K562 (cell line): ENCODE results near the gene CZIB. TPM values are rescaled to one million over a fixed set of nuclear protein-coding genes. Genes with fewer than 3 reads are reported as not detected.

ENCODE experiments used
- ATAC-seq: fragments of 200-7000 bp; cut with Tn5 transposase; 3 replicates; pipeline ENCODE4 v1.9.1; 2020; ENCODE audit warnings: moderate library complexity
- Bru-seq: library from RNA; stranded (reverse); fragments of 400-500 nt; gene quantifications from one replicate; lab custom pipeline; 2021; lab: Mats Ljungman, UMichigan
- BruChase-seq, 2 experiments: library from RNA; stranded (reverse); fragments of 400-500 nt; gene quantifications; one replicate each; lab custom pipeline; 2021; lab: Mats Ljungman, UMichigan
- BruUV-seq: library from RNA; stranded (reverse); fragments of 400-500 nt; replicated peaks from 2 replicates; lab custom pipeline; 2021; lab: Mats Ljungman, UMichigan
- CTCF ChIA-PET: fragments of 300-600 bp; formaldehyde crosslinking; extraction: SDS; loops from one replicate; lab custom pipeline; 2021; ENCODE audit warnings: low intra/inter-chr PET ratio; lab: Yijun Ruan, JAX
- POLR2A ChIA-PET: fragments of 300-600, 350-650 bp; sonication (Branson Sonifier 250); formaldehyde crosslinking; extraction: SDS; loops from one replicate; lab custom pipeline; 2021; ENCODE audit warnings: antibody characterized with exemption, inconsistent platforms; lab: Yijun Ruan, JAX
- DNase-seq, 4 experiments: peaks; one replicate each; pipeline versions ENCODE4 v3.0.0 to v3.0.0-alpha.2; 2011 to 2018; ENCODE audit warnings: low spot score in 3 of 4, mixed read lengths in 3 of 4; ENCODE audit errors: extremely low read depth in 1 of 4
- FAIRE-seq: peaks from 2 replicates; lab custom pipeline; 2011; peaks lifted over from hg19 to GRCh38; lab: Jason Lieb, UNC
- H2AFZ ChIP-seq: 2 replicates; pipeline ENCODE4 v1.6.0; 2011; ENCODE audit warnings: low read depth, low read length, control low read depth, inconsistent platforms
- H3K27ac ChIP-seq: fragments of 200-600 bp; 3 replicates; pipeline ENCODE4 v1.8.0; 2011; ENCODE audit warnings: low read depth, mild to moderate bottlenecking, control low read depth, inconsistent platforms, low read length, moderate library complexity, mixed read lengths; ENCODE audit errors: extremely low read depth
- H3K27me3 ChIP-seq, 2 experiments: fragments of 300-600 bp in 1 of 2; 2 replicates in 1 of 2; 3 replicates in 1 of 2; pipeline versions ENCODE4 v1.6.0 to v1.8.0; 2011; ENCODE audit warnings: inconsistent platforms in 2 of 2, low read length in 2 of 2, mild to moderate bottlenecking in 1 of 2, mixed read lengths in 1 of 2, moderate library complexity in 1 of 2; ENCODE audit not compliant: control insufficient read depth in 2 of 2, insufficient read depth in 2 of 2
- H3K36me3 ChIP-seq: fragments of 300-600 bp; 3 replicates; pipeline ENCODE4 v1.8.0; 2011; ENCODE audit warnings: mild to moderate bottlenecking, low read length, inconsistent platforms; ENCODE audit not compliant: control insufficient read depth, insufficient read depth
- H3K4me1 ChIP-seq, 2 experiments: fragments of 200-600 bp in 1 of 2; replicated peaks in 1 of 2; 2 replicates in 1 of 2; 3 replicates in 1 of 2; pipeline versions ENCODE4 v1.5.1 to v1.8.0; 2011; ENCODE audit warnings: inconsistent platforms in 2 of 2, low read length in 2 of 2, mild to moderate bottlenecking in 1 of 2, mixed read lengths in 1 of 2, moderate library complexity in 1 of 2; ENCODE audit not compliant: control insufficient read depth in 2 of 2, insufficient read depth in 2 of 2
- H3K4me2 ChIP-seq: 2 replicates; pipeline ENCODE4 v1.6.1; 2011; ENCODE audit warnings: low read length, control low read depth, inconsistent platforms, mixed read lengths; ENCODE audit not compliant: insufficient read depth
- H3K4me3 ChIP-seq: fragments of 200-600 bp; sonication (generic), shearing (Covaris generic); 2 replicates; pipeline ENCODE4 v1.5.1; 2016; ENCODE audit warnings: control low read depth, inconsistent platforms
- H3K79me2 ChIP-seq: fragments of 200-600 bp; 3 replicates; pipeline ENCODE4 v1.8.0; 2011; ENCODE audit warnings: low read length, inconsistent platforms; ENCODE audit not compliant: control insufficient read depth, insufficient read depth
- H3K9ac ChIP-seq, 2 experiments: 2 replicates each; pipeline versions ENCODE4 v1.6.0 to v1.6.1; 2011; ENCODE audit warnings: low read depth in 2 of 2, low read length in 2 of 2, control low read depth in 1 of 2, inconsistent platforms in 1 of 2, mild to moderate bottlenecking in 1 of 2, mixed read lengths in 1 of 2; ENCODE audit not compliant: insufficient read depth in 1 of 2
- H3K9me1 ChIP-seq: one replicate; pipeline ENCODE4 v1.6.0; 2011; ENCODE audit warnings: inconsistent platforms, mild to moderate bottlenecking, low read length, moderate library complexity; ENCODE audit not compliant: control insufficient read depth, insufficient read depth
- H3K9me3 ChIP-seq: replicated peaks from 2 replicates; pipeline ENCODE4 v1.5.1; 2011; ENCODE audit warnings: low read depth, low read length, inconsistent platforms; ENCODE audit not compliant: control insufficient read depth, insufficient read depth
- H4K20me1 ChIP-seq: replicated peaks from 2 replicates; pipeline ENCODE4 v1.6.1; 2011; ENCODE audit warnings: low read length, inconsistent platforms, mixed read lengths; ENCODE audit not compliant: control insufficient read depth, insufficient read depth
- ADNP ChIP-seq: fragments of 200-800 bp; sonication (Bioruptor generic); IDR thresholded peaks from 2 replicates; pipeline ENCODE4 v1.6.1; 2016; ENCODE audit warnings: missing genetic modification characterization, missing compliant biosample characterization
- AFF4 ChIP-seq: sonication (generic); formaldehyde crosslinking; IDR thresholded peaks from 2 replicates; pipeline ENCODE4 v1.8.0; 2023; ENCODE audit warnings: mild to moderate bottlenecking, missing genetic modification reagents
- FUS ChIP-seq: fragments of 200-400 bp; formaldehyde crosslinking; optimal IDR thresholded peaks from 2 replicates; pipeline ENCODE3; 2017; ENCODE audit warnings: low read depth, low read length
- POLR3A ChIP-seq: IDR thresholded peaks from 2 replicates; pipeline ENCODE4 v1.6.1; 2011; ENCODE audit warnings: borderline replicate concordance, mild to moderate bottlenecking, moderate library complexity; ENCODE audit not compliant: insufficient read length, insufficient read depth; ENCODE audit errors: extremely low read depth
- SETDB1 ChIP-seq: IDR thresholded peaks from one replicate; pipeline ENCODE4 v1.6.1; 2012; ENCODE audit warnings: low read length, control low read depth, inconsistent platforms
- SMARCA4 ChIP-seq: fragments of 450-650 bp; IDR thresholded peaks from 2 replicates; pipeline ENCODE4 v1.6.1; 2016
- TCF7 ChIP-seq: sonication (generic); IDR thresholded peaks from 2 replicates; pipeline ENCODE4 v1.6.1; 2016; ENCODE audit warnings: antibody characterized with exemption, borderline replicate concordance
- U2AF1 ChIP-seq: fragments of 200-400 bp; formaldehyde crosslinking; optimal IDR thresholded peaks from 2 replicates; pipeline ENCODE3; 2017; ENCODE audit warnings: mild to moderate bottlenecking, low read depth, low read length, moderate library complexity
- ZNF740 ChIP-seq, 3 experiments: fragments of 200-800 bp in 1 of 3; sonication (Bioruptor generic) in 1 of 3; sonication (generic) in 1 of 3; formaldehyde crosslinking in 1 of 3; IDR thresholded peaks; 2 replicates each; pipeline versions ENCODE4 v1.6.1 to v1.8.0; 2016 to 2022; ENCODE audit warnings: mild to moderate bottlenecking in 2 of 3, missing compliant biosample characterization in 2 of 3, missing genetic modification characterization in 2 of 3, missing genetic modification reagents in 1 of 3
- WGBS: fragments of 100-300 bp; shearing (Covaris generic); methylation state at CpG from one replicate; pipeline ENCODE4 v1.1.6; 2016; ENCODE audit warnings: low coverage, mixed read lengths; ENCODE audit not compliant: insufficient coverage; ENCODE audit errors: missing lambda C conversion rate; 5-methylcytosine and 5-hydroxymethylcytosine counted together
- in situ Hi-C: fragments of 300-500 bp; cut with MboI; formaldehyde crosslinking; loops from 4 replicates; pipeline ENCODE4 v1.15.0; 2018; ENCODE audit warnings: inconsistent platforms, mixed read lengths
- intact Hi-C: fragments of 100-400 bp; cut with micrococcal nuclease; formaldehyde crosslinking; loops from 2 replicates; pipeline ENCODE4 v1.14.2; 2022
- long read RNA-seq, 3 experiments: library from polyadenylated mRNA in 2 of 3; library from RNA in 1 of 3; unstranded in 2 of 3; stranded (forward) in 1 of 3; transcript quantifications; one replicate each; pipeline ENCODE4 v2.0.0, GENCODE V29; 2019 to 2022
- polyA minus RNA-seq, 3 experiments: library from RNA; depleted of rRNA, polyadenylated mRNA; stranded (reverse); fragments of >200 nt; gene quantifications; 2 replicates each; pipeline ENCODE4 v1.2.3, GENCODE V29; 2011
- polyA plus RNA-seq, 8 experiments: library from polyadenylated mRNA; depleted of rRNA in 4 of 8; stranded (reverse) in 5 of 8; unstranded in 3 of 8; fragments of >200 nt; fragmentation: Nextera tagmentation in 2 of 8; fragmentation: Illumina TruSeq in 1 of 8; extraction: Ambion mirVana in 2 of 8; extraction: Trizol in 1 of 8; gene quantifications; 2 replicates each; pipeline versions ENCODE4 v1.2.1 to v1.2.3, GENCODE V29; 2011 to 2014; ENCODE audit warnings: inconsistent platforms in 1 of 8, missing spikeins in 1 of 8
- total RNA-seq, 7 experiments: library from RNA; depleted of rRNA in 6 of 7; stranded (reverse); fragments of >200 nt in 6 of 7; fragmentation: Illumina TruSeq in 2 of 7; extraction: Trizol in 2 of 7; gene quantifications; 2 replicates each; pipeline versions ENCODE4 v1.2.1 to v1.2.3, GENCODE V29; 2011 to 2021; ENCODE audit warnings: low replicate concordance in 1 of 7

CZIB gene
- 115 and 117 TPM in 2 replicates for total RNA-seq (2011; cell fraction: chromatin; rRNA removed; ENCODE audit: low replicate concordance)
- total RNA-seq (2011; cell fraction: nucleolus; rRNA removed) = 97.5 and 125 TPM in 2 replicates
- total RNA-seq (2011; cell fraction: nucleoplasm; rRNA removed) = 131 and 159 TPM in 2 replicates
- total RNA-seq (2014; rRNA removed) = 55.4 and 65.5 TPM in 2 replicates
- total RNA-seq (2014; rRNA removed; fragmentation: Illumina TruSeq; extraction: Trizol) = 58.2 and 65.8 TPM in 2 replicates
- total RNA-seq (2015; rRNA removed; fragmentation: Illumina TruSeq; extraction: Trizol) = 61.8 and 66.8 TPM in 2 replicates
- total RNA-seq (2021) = 52.6 and 55.7 TPM in 2 replicates
- 105 and 109 TPM in 2 replicates for polyA plus RNA-seq (2011; rRNA removed)
- polyA plus RNA-seq (2011; cell fraction: cytosol; rRNA removed) = 54.1 and 73.4 TPM in 2 replicates
- 152 and 181 TPM in 2 replicates for polyA plus RNA-seq (2011; cell fraction: nucleus; rRNA removed)
- polyA plus RNA-seq (2012) = 68.4 and 82.2 TPM in 2 replicates
- 65.5 and 80.0 TPM in 2 replicates for polyA plus RNA-seq (2014; fragmentation: Illumina TruSeq; extraction: Trizol)
- polyA plus RNA-seq (2014; fragmentation: Nextera tagmentation; extraction: Ambion mirVana) = 100 to 1,000 TPM in 1 of 2 experiments, 10 to 100 TPM in 1; 97.4 to 111 TPM
- 85.3 and 86.9 TPM in 2 replicates for polyA plus RNA-seq (2014; rRNA removed)
- 41.9 and 56.1 TPM in 2 replicates for polyA minus RNA-seq (2011; rRNA and poly(A)+ RNA removed)
- polyA minus RNA-seq (2011; cell fraction: cytosol; rRNA and poly(A)+ RNA removed) = 14.5 and 18.0 TPM in 2 replicates
- 71.4 and 143 TPM in 2 replicates for polyA minus RNA-seq (2011; cell fraction: nucleus; rRNA and poly(A)+ RNA removed)
- Bru-seq, nascent RNA = percentile 87 among the genes with signal in this experiment
- percentile 79 among the genes with signal in this experiment for BruChase-seq, experiment 1, labeled RNA remaining after a 2-hour chase
- BruChase-seq, experiment 2, labeled RNA remaining after a 6-hour chase = percentile 73 among the genes with signal in this experiment
- long read RNA-seq, experiment 1, transcript C1orf123-202 (7 exons, 1,009 nt) = minor isoform, 11 of 154 reads
- long read RNA-seq, experiment 1, transcript C1orf123-201 (8 exons, 1,085 nt) = major isoform, 64 of 154 reads
- long read RNA-seq, experiment 1, partial matches to known transcripts = 13 of 154 reads
- long read RNA-seq, experiment 1, other reads (novel, unspliced or antisense) = 62 of 154 reads
- long read RNA-seq, experiment 2, transcript C1orf123-202 (7 exons, 1,009 nt) = minor isoform, 11 of 60 reads
- long read RNA-seq, experiment 2, transcript C1orf123-201 (8 exons, 1,085 nt) = major isoform, 40 of 60 reads
- long read RNA-seq, experiment 2, partial matches to known transcripts = 4 of 60 reads
- long read RNA-seq, experiment 2, other reads (novel, unspliced or antisense) = 4 of 60 reads
- long read RNA-seq, experiment 3, transcript C1orf123-201 (8 exons, 1,085 nt) = major isoform, 20 of 28 reads
- long read RNA-seq, experiment 3, partial matches to known transcripts = 0 of 28 reads
- long read RNA-seq, experiment 3, other reads (novel, unspliced or antisense) = 6 of 28 reads

GRCh38 chr1:53220171-53220961 lies at the start of gene CZIB:
Gene CZIB (minus strand): TSS chr1:53220634. CDS start chr1:53220575, 59 bp downstream.
- Histone ChIP-seq H3K4me1 (peaks cover 8% of the 10 kb centered on the region in 2 experiments; a peak in 3 of 5 replicates), H3K4me3 (peak within 1 kb of the TSS; percentile 69), H3K79me2 (peaks cover 17% of the 10 kb centered on the region), H2AFZ (peak within 1 kb of the TSS; percentile 99), H3K27me3 (no peaks in the 10 kb centered on the region), H3K4me2 (peak within 1 kb of the TSS; percentile 96), H4K20me1 (no peaks in the 10 kb centered on the region), H3K9ac (peak within 1 kb of the TSS; percentile 82 to 98), H3K9me3 (no peaks in the 10 kb centered on the region), H3K9me1 (no peaks in the 10 kb centered on the region), H3K36me3 (peaks cover 33% of the 10 kb centered on the region; the same call in 2 of the 3 replicates), H3K27ac (peak within 1 kb of the TSS; percentile 88)
- in situ Hi-C loops (no loop called here), intact Hi-C loops (no loop called here)
- no TSS peak for BruUV-seq
- WGBS = under 1% methylated on average over 50 of the region's 61 CpGs
- DNase-seq (peak; percentile 95 to 98 (median 97)), ATAC-seq (peak; percentile 96), FAIRE-seq (peak; percentile 95)
- POLR2A ChIA-PET = interaction anchor here (0.6 to 1.2 kb wide), 5 partner anchors 32 to 679 kb away, joined by 3 read pairs; no protein-coding TSS in a partner anchor
- CTCF ChIA-PET = no interaction called here
- TF ChIP-seq POLR3A (no peak), U2AF1 (no peak), ADNP (no peak), ZNF740 (CRISPR knock-in tag; IDR thresholded peaks at IDR 0.05) (peak; percentile 73; the same call in 1 of the 2 replicates), ZNF740 (tag; IDR thresholded peaks at IDR 0.05) (no peak), FUS (peak; percentile 34), SETDB1 (no peak), AFF4 (CRISPR knock-in tag) (peak; percentile 74), SMARCA4 (0 out of 2 replicates have a peak, but pooled peaks have one; percentile 46), TCF7 (0 out of 2 replicates have a peak, but pooled peaks have one; percentile 36)
